Epithelial cell of proximal tubule (primary cell): Measurements from ENCODE around the gene E2F6. TPM values are rescaled to one million over a fixed set of nuclear protein-coding genes. Genes with fewer than 3 reads are reported as not detected.

Experiments used
- DNase-seq: peaks from one replicate; pipeline ENCODE4 v3.0.0-alpha.2; 2011; ENCODE audit warnings: low read depth
- H3K4me3 ChIP-seq: 2 replicates; pipeline ENCODE4 v1.5.1; 2011; ENCODE audit warnings: low read depth, mild to moderate bottlenecking, low read length
- total RNA-seq: library from RNA; depleted of rRNA; stranded (reverse); fragments of >200 nt; gene quantifications from 2 replicates; pipeline ENCODE4 v1.2.3, GENCODE V29; 2015
- TF ChIP-seq, protein P1 (sequence below): conservative IDR thresholded peaks from 2 replicates; pipeline ENCODE4 v1.5.1; 2012; ENCODE audit warnings: low read depth, mild to moderate bottlenecking, low read length

The E2F6 gene
- total RNA-seq, 1 donor from 2014 or later, result 11.0 TPM

DNA sequence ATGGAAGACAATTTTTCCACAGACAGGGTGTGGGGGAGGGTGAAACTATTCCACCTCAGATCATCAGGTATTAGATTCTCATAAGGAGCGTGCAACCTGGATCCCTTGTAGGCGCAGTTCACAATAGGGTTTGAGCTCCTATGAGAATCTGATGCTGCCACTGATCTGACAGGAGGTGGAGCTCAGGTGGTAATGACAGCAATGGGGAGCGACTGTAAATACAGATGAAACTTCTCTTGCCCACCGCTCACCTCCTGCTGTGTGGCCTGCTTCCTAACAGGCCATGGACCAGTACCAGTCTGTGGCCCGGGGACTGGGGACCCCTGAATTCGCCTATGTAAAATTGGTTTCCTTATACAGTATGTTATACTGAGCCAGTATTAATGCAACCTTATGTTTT is 27.3 kb upstream of the E2F6 start:
- DNase-seq, result no peak
- TF ChIP-seq, protein P1, sequence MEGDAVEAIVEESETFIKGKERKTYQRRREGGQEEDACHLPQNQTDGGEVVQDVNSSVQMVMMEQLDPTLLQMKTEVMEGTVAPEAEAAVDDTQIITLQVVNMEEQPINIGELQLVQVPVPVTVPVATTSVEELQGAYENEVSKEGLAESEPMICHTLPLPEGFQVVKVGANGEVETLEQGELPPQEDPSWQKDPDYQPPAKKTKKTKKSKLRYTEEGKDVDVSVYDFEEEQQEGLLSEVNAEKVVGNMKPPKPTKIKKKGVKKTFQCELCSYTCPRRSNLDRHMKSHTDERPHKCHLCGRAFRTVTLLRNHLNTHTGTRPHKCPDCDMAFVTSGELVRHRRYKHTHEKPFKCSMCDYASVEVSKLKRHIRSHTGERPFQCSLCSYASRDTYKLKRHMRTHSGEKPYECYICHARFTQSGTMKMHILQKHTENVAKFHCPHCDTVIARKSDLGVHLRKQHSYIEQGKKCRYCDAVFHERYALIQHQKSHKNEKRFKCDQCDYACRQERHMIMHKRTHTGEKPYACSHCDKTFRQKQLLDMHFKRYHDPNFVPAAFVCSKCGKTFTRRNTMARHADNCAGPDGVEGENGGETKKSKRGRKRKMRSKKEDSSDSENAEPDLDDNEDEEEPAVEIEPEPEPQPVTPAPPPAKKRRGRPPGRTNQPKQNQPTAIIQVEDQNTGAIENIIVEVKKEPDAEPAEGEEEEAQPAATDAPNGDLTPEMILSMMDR, result no peak
- no peak overlapping the region for H3K4me3 ChIP-seq

- H3K4me3 ChIP-seq, result no peak overlapping the region
- TF ChIP-seq, protein P1, result no peak
- no peak for DNase-seq
These were observed 26.8 kb upstream of the E2F6 start for GRCh38 chr2:11492720-11493119.

DNA sequence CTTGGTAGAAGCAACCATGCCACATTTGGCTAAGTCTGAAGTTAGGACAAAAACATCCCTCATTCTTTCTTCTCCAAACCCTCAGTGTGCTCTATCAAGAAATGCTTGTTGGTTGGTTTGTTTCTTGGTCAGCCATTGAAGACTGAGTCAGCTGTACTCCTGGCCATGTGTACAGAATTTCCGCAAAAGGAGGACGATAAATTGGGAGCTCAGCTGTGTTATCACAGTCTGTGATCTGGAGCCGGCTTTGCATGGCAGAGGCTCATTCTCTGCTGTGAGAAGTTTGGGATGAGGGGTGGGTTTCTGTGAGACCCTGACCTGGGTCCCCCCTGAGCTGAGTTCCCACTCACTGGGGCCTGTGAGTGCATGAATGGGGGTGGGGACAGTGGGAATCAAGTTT is 26.3 kb upstream of the E2F6 start:
- no peak overlapping the region for H3K4me3 ChIP-seq
- TF ChIP-seq, protein P1, result no peak
- no peak for DNase-seq

GRCh38 chr2:11491348-11491933 is 25.5 kb upstream of the E2F6 start:
- TF ChIP-seq, protein P1, result no peak

GRCh38 chr2:11490194-11490593 is 24.2 kb upstream of the E2F6 start:
- H3K4me3 ChIP-seq, result no peak overlapping the region
- TF ChIP-seq, protein P1, result no peak
- no peak for DNase-seq

More at GRCh38 chr2:11491348-11491933, 25.5 kb upstream of the E2F6 start:
- no peak for DNase-seq
- H3K4me3 ChIP-seq, result no peak overlapping the region

DNA sequence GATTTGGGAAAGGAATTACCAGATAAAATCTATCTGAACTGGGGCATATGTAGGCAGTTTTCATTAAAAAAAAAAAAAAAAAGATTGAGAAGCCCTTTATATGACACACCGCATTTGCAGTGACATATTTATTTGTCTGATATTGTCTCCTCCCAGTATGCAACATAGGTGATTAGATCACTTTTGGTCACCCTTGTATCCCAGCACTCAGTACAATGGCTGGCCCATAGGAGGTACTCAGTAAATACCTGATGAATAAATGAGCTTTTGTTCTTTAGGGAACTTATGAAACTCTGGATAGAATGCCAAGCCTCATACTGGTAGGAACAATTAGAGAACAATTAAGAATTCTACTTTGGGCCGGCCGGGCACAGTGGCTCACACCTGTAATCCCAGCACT is 22.8 kb upstream of the E2F6 start:
- TF ChIP-seq, protein P1, result no peak
- DNase-seq, result no peak
- H3K4me3 ChIP-seq, result no peak overlapping the region
